Neural progenitor cell (in vitro differentiated cells): ENCODE results near the gene PCBD2. TPM values are rescaled to one million over a fixed set of nuclear protein-coding genes. Genes with fewer than 3 reads are reported as not detected.

Source experiments
- DNase-seq: peaks from one replicate; pipeline ENCODE4 v3.0.0-alpha.2; 2016; ENCODE audit warnings: low spot score
- H2AFZ ChIP-seq: fragments of 200-600 bp; sonication (generic); replicated peaks from 2 replicates; pipeline ENCODE4 v1.6.1; 2016; ENCODE audit warnings: antibody characterized with exemption
- H3F3A ChIP-seq: fragments of 200-600 bp; sonication (generic); 2 replicates; pipeline ENCODE4 v1.6.1; 2016; ENCODE audit warnings: antibody characterized with exemption, low read depth
- H3K27ac ChIP-seq: fragments of 200-600 bp; sonication (generic); 2 replicates; pipeline ENCODE4 v1.5.1; 2016; ENCODE audit warnings: mild to moderate bottlenecking
- H3K27me3 ChIP-seq: fragments of 200-600 bp; sonication (generic); 2 replicates; pipeline ENCODE4 v1.6.1; 2016; ENCODE audit warnings: mild to moderate bottlenecking, moderate library complexity
- H3K36me3 ChIP-seq: fragments of 200-600 bp; sonication (generic); 2 replicates; pipeline ENCODE4 v1.5.1; 2016
- H3K4me1 ChIP-seq: fragments of 200-600 bp; sonication (generic); 2 replicates; pipeline ENCODE4 v1.6.1; 2016; ENCODE audit warnings: mixed run types
- H3K4me2 ChIP-seq: fragments of 200-600 bp; sonication (generic); 2 replicates; pipeline ENCODE4 v1.6.1; 2016
- H3K4me3 ChIP-seq: fragments of 200-600 bp; sonication (generic); 2 replicates; pipeline ENCODE4 v1.5.1; 2016
- H3K79me2 ChIP-seq: fragments of 200-600 bp; sonication (generic); 2 replicates; pipeline ENCODE4 v1.6.1; 2016; ENCODE audit warnings: low read depth
- H3K9ac ChIP-seq: fragments of 200-600 bp; sonication (generic); 2 replicates; pipeline ENCODE4 v1.6.1; 2016
- H3K9me3 ChIP-seq: fragments of 200-600 bp; sonication (generic); 2 replicates; pipeline ENCODE4 v1.5.1; 2016; ENCODE audit warnings: low read depth
- H4K20me1 ChIP-seq: fragments of 200-600 bp; sonication (generic); 2 replicates; pipeline ENCODE4 v1.6.1; 2016; ENCODE audit warnings: low read depth
- H3K27ac Mint-ChIP-seq: 3 replicates; pipeline ENCODE4 v1.8.0; 2021; ENCODE audit warnings: mixed read lengths
- H3K27me3 Mint-ChIP-seq: 2 replicates; pipeline ENCODE4 v1.8.0; 2022; ENCODE audit warnings: low read depth, mild to moderate bottlenecking, inconsistent platforms, moderate library complexity, mixed read lengths; ENCODE audit not compliant: insufficient read depth
- H3K36me3 Mint-ChIP-seq: 3 replicates; pipeline ENCODE4 v1.8.0; 2021; ENCODE audit warnings: mixed read lengths
- H3K4me1 Mint-ChIP-seq: 3 replicates; pipeline ENCODE4 v1.8.0; 2021; ENCODE audit warnings: mixed read lengths
- H3K4me3 Mint-ChIP-seq: 3 replicates; pipeline ENCODE4 v1.8.0; 2021; ENCODE audit warnings: mild to moderate bottlenecking, moderate library complexity, mixed read lengths
- H3K9me3 Mint-ChIP-seq: 3 replicates; pipeline ENCODE4 v1.8.0; 2020; ENCODE audit warnings: mixed read lengths
- EZH2 ChIP-seq: fragments of 200-600 bp; sonication (generic); IDR thresholded peaks from 2 replicates; pipeline ENCODE4 v1.6.1; 2017; ENCODE audit warnings: antibody characterized with exemption, mild to moderate bottlenecking, moderate library complexity
- EZH2phosphoT487 ChIP-seq: fragments of 200-600 bp; sonication (generic); IDR thresholded peaks from 2 replicates; pipeline ENCODE4 v1.6.1; 2017; ENCODE audit warnings: antibody characterized with exemption
- total RNA-seq: library from RNA; depleted of rRNA; stranded (reverse); fragments of >200 nt; gene quantifications from 2 replicates; pipeline ENCODE4 v1.2.3, GENCODE V29; 2015; ENCODE audit warnings: low replicate concordance
- TF ChIP-seq, protein P1 (sequence below): fragments of 200-600 bp; sonication (generic); IDR thresholded peaks from 2 replicates; pipeline ENCODE4 v1.5.1; 2017; ENCODE audit warnings: antibody characterized with exemption, mild to moderate bottlenecking

Gene PCBD2
- total RNA-seq, 1 donor from 2014 or later = 5.0 TPM

DNA sequence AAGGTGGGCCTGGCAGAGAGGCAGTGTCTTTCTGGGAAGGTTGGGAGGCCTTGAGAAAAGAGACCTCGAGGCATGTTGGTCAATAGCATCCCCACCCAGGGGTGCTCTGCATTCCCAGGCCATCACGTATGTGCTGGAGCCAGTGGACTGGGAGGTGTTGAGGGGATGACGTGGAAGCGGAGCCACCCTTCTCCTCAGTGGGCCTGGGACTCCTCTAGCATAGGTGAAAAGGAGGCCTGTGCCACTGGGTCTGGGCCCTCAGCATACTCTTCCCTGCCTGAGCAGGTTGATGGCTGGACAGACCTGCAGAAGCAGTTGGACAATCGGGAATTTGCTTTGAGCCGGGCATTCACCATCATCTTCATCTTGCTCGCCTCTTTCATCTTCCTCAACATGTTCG, 103.6 kb downstream of the PCBD2 start:
- Histone ChIP-seq H3K4me1 (no peaks in the 10 kb centered on the region), H3K9ac (no peak overlapping the region), H3K4me3 (no peak overlapping the region), H2AFZ (no peak overlapping the region), H3K79me2 (no peaks in the 10 kb centered on the region), H3K36me3 (no peaks in the 10 kb centered on the region), H3F3A (no peaks in the 10 kb centered on the region), H4K20me1 (no peaks in the 10 kb centered on the region), H3K27me3 (no peaks in the 10 kb centered on the region), H3K27ac (no peak overlapping the region), H3K4me2 (no peak overlapping the region), H3K9me3 (no peaks in the 10 kb centered on the region)
- no peak for TF ChIP-seq EZH2phosphoT487
- TF ChIP-seq EZH2 = no peak
- TF ChIP-seq, protein P1, sequence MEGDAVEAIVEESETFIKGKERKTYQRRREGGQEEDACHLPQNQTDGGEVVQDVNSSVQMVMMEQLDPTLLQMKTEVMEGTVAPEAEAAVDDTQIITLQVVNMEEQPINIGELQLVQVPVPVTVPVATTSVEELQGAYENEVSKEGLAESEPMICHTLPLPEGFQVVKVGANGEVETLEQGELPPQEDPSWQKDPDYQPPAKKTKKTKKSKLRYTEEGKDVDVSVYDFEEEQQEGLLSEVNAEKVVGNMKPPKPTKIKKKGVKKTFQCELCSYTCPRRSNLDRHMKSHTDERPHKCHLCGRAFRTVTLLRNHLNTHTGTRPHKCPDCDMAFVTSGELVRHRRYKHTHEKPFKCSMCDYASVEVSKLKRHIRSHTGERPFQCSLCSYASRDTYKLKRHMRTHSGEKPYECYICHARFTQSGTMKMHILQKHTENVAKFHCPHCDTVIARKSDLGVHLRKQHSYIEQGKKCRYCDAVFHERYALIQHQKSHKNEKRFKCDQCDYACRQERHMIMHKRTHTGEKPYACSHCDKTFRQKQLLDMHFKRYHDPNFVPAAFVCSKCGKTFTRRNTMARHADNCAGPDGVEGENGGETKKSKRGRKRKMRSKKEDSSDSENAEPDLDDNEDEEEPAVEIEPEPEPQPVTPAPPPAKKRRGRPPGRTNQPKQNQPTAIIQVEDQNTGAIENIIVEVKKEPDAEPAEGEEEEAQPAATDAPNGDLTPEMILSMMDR = no peak
- H3K9me3 Mint-ChIP-seq = peaks cover 2% of the 10 kb centered on the region
- no peaks in the 10 kb centered on the region for H3K4me1 Mint-ChIP-seq
- peaks cover 2% of the 10 kb centered on the region for H3K36me3 Mint-ChIP-seq
- no peak overlapping the region for H3K27ac Mint-ChIP-seq
- peaks cover 2% of the 10 kb centered on the region for H3K27me3 Mint-ChIP-seq
- no peak overlapping the region for H3K4me3 Mint-ChIP-seq
- DNase-seq = no peak

DNA sequence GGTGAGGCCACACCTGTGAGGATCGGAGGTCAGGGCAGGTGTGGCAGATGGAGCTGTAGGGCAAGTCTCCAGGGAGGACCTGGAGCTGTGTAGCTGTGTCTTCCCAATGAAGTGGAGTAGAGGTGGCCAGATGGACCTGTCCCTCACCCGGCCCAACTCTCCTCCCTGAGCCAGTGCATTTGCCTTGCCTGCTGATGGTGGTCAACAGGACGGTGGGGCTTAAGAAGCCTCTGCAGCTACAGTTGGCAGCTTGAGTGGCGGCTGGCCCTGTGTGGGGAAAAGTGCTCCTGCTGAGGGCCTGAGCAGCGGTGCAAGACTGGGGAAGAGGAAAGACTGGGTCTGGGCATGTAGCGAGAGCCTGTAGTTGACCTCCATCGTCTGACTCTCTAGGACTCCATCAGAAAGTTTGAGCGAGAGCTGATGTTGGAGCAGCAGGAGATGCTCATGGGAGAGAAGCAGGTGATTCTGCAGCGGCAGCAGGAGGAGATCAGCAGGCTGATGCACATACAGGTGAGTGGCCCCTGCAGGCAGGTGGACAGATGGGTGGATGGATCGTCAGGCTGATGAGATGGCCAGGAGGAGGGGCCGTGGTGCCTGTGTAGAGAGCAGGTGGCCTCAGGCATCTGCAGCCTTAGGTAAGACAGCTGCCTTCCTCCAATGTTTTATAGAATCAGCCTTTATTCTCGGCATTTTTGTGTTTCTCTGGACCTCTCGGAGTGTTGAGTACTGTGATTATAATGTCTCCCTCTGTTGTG, 104.2 kb downstream of the PCBD2 start:
- Histone ChIP-seq H4K20me1 (no peaks in the 10 kb centered on the region), H3K9me3 (no peaks in the 10 kb centered on the region), H3K4me2 (no peak overlapping the region), H3K27ac (no peak overlapping the region), H2AFZ (no peak overlapping the region), H3K9ac (no peak overlapping the region), H3K79me2 (no peaks in the 10 kb centered on the region), H3F3A (no peaks in the 10 kb centered on the region), H3K4me1 (no peaks in the 10 kb centered on the region), H3K36me3 (no peaks in the 10 kb centered on the region), H3K27me3 (no peaks in the 10 kb centered on the region), H3K4me3 (no peak overlapping the region)
- Mint-ChIP-seq H3K27me3 (peaks cover 2% of the 10 kb centered on the region), H3K27ac (peak overlapping the region; percentile 81), H3K9me3 (peaks cover 2% of the 10 kb centered on the region), H3K4me1 (no peaks in the 10 kb centered on the region), H3K36me3 (peaks cover 2% of the 10 kb centered on the region), H3K4me3 (no peak overlapping the region)
- TF ChIP-seq, protein P1 = no peak
- TF ChIP-seq EZH2 (no peak), EZH2phosphoT487 (no peak)
- no peak for DNase-seq

DNA sequence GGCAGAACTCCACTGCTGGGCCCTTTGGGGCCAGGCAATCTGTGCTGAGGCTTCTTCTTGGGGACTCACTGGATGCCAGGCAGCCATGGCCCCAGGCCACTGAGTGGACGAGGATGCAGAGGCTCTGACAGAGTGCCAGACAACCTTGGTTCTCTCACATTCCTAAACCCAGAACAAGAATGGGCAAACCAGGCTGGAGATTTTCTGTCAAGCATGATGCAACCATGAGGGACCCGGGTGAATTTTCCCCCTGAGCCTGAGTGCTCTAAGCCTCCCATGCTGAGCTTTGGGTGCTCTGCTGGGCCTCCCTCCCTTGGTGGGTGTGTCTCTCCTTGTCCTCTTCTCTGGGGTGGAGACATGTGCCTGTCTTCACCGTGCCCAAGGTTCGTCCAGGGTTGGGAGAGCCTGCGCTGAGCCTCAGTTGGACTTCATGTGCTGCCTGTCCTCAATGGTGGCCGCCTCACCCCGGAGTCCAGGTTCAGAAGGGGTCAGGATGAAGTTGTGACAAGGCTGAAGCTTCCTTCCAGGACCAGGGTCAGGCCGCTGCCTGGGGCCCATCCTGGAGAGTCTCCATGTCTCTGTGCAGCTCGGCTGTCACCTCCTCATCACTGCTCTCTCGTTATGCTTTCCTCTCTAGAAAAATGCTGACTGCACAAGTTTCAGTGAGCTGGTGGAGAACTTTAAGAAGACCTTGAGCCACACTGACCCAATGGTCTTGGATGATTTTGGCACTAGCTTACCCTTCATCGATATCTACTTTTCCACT, 105.0 kb downstream of the PCBD2 start:
- peaks cover 2% of the 10 kb centered on the region for H3K27me3 Mint-ChIP-seq
- no peak for DNase-seq
- H3F3A ChIP-seq = no peaks in the 10 kb centered on the region

More for the DNA sequence above, 105.0 kb downstream of the PCBD2 start:
- no peaks in the 10 kb centered on the region for H3K9me3 Mint-ChIP-seq
- Histone ChIP-seq H4K20me1 (no peaks in the 10 kb centered on the region), H3K4me1 (no peaks in the 10 kb centered on the region), H3K4me3 (no peak overlapping the region), H3K27ac (no peak overlapping the region), H3K9me3 (no peaks in the 10 kb centered on the region), H3K4me2 (no peak overlapping the region), H3K27me3 (no peaks in the 10 kb centered on the region), H3K36me3 (no peaks in the 10 kb centered on the region), H3K9ac (no peak overlapping the region), H3K79me2 (no peaks in the 10 kb centered on the region), H2AFZ (no peak overlapping the region)
- H3K36me3 Mint-ChIP-seq = no peaks in the 10 kb centered on the region
- H3K4me1 Mint-ChIP-seq = no peaks in the 10 kb centered on the region
- TF ChIP-seq EZH2phosphoT487 = no peak
- TF ChIP-seq, protein P1 = no peak
- TF ChIP-seq EZH2 = no peak
- no peak overlapping the region for H3K4me3 Mint-ChIP-seq
- peak overlapping the region; percentile 81 for H3K27ac Mint-ChIP-seq
